GM19193 (cell line): Measurements from ENCODE around the gene PPP1R13B.

Experiments
- POLR2A ChIP-seq: IDR thresholded peaks from 4 replicates; pipeline ENCODE4 v1.6.1; 2011; ENCODE audit not compliant: insufficient read depth, insufficient read length; ENCODE audit errors: extremely low read depth

Gene PPP1R13B

DNA sequence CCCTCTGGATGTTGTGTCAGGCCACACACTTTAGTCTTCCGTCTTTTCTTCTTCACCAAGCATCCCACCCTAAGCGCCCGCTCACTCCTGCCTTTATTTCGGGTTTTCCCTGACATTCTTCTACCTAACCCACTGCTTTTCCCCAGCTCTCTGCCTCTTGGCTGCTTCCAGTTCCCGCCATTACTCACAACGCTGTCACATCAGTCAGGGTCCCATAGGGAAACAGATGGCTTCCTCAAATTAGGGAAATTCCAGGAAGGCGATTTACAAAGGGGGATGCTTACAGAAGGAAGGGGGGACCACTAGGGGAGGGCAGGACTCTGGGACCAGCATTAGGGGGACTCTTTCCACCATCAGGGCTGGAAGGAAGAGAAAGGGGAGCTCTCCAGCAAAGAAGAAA, 9.2 kb upstream of the PPP1R13B start:
- TF ChIP-seq POLR2A = no peak

DNA sequence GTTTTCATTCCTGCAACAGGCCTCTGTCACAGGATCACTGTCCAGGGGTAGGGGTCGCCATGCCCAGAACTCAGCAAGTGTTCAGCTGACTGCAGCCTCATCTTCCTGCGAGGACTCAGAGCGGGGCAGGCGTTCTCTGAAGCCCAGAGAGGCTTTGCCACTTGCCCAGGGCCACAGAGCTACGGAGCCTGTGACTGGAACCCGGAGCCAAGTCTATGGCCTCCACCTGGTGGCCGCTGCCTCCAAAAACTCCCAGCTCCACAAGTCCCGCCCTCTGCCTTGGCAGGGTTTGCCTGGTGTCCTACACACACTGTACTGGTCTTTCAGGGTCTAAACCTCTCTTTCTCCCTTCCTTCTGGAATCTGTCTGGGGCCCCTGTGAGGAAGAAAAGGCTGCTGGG, 8.7 kb upstream of the PPP1R13B start:
- no peak for TF ChIP-seq POLR2A

DNA sequence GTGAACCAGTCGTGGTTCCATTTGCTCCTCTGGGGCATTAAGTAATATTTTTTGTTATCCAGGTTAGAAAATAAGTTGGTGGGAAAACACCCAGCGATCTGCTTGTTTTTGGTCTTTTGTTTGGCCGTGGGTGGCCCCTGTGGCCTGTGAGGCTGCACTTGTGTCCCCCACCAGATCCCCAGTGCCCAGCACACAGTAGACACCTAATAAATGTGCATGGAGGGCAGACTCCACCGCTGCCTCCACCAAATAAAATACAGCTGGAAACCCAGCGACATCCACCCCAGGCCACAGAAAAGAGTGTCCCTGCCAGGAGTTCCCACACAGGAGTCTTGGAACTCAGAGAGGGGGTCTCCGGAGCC, 8.3 kb upstream of the PPP1R13B start:
- no peak for TF ChIP-seq POLR2A

DNA sequence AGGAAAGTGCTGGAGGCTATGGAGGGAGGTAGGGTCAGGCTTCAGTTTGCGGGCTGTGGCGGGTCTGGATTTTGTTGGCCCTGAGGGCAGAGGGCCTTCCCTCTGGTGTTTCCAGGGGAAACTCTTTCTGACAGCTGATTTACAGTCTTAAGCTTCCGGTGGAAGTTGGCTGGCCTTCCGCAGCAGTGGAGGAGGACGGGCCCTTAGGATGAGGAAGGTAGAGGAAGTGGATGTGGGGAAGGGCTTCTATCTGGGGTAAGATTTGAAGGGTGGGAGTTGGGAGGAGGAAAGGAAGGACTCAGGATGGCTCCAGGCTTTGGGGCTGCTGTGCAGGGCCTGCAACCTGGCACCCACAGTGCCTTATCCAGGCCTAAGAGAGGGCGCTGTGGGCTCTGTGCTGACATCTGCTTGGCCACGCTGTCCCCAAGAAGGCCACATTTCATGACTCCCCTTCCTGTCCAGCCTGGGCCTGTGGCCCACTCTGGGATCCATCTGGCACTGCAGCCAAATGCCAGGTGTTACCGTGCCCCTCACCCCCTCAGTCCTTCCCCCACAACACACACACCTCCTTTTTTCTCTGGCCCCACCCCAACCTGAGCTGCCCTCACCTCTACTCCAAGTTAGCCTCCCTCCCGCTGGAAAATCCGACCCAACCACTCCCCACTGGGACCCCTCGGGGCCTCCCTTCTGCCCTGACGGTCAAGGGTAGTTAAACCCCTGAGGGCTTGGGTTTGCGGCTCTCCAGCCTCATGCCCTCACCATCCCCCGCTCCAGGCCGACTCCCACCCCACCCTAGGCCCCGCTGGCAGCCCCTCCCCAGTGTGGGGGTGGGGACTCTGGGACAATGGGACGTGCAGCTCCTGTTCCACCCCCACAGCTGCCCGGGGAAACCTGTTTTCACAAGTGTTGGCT, 7.7 kb upstream of the PPP1R13B start:
- no peak for TF ChIP-seq POLR2A

DNA sequence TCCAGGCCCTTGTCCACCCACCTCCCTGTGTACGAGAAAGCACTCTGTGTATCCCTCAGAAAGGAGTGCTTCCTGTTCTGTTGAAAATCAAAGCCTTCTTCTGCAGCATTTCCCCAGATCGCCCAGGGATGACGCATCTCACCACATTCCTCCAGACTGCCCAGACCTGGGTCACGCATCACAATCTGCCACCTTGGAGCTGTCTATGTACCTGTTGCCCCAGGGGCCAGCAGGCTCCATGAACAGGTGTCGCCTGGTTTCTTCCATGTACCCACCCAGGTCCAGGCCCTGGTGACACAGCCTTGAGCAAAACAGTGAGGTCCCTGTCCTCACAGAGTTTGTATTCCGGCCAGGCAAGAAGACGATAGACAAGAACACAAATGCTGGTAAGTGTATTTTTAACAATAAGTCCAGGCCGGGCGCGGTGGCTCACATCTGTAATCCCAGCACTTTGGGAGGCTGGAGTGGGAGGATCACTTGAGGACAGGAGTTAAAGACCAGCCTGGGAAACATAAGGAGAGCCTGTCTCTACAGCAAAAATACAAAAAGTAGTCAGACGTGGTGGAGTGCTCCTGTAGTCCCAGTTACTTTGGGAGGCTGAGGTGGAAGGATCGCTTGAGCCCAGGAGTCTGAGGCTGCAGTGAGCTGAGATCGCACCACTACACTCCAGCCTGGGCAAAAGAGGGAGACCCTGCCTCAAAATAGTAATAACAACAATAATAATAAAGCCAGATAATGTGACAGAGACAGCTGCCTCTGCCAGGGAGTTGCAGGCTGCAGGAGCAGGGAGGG, 6.8 kb upstream of the PPP1R13B start:
- no peak for TF ChIP-seq POLR2A

DNA sequence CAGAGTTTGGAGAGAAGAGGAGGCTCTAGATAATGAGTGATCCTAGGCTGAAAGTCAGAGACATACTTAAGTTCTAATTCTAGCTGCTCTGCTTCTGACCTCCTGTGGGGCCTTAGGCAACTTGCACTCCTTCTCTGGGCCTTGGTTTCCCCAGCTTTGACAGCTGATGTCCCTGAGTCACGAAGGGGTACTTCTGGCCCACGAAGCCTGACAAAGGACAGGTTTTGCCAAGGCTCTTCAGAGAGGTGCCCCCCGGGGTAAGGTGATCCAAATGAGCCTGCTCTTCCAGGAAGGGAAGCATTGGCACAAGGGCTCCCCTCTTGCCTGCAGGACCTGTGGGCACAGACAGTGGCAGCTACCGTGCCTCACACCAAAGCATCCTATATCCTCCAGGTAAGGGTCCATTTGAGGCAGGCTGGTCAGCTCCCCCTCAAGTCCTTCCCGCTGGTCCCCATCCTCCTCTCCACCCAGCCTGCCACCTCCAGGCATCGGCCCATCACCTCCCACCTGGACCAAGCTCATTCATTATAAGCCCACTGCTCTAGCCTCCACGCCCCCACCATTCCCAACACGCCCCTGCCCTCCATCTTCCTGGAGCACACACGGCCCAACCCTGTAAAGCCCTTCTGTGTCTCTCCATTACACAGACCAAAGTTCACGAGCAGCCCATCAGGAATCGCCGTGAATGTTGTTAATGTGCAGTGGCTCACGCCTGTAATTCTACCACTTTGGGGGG, 1.9 kb upstream of the PPP1R13B start:
- no peak for TF ChIP-seq POLR2A

DNA sequence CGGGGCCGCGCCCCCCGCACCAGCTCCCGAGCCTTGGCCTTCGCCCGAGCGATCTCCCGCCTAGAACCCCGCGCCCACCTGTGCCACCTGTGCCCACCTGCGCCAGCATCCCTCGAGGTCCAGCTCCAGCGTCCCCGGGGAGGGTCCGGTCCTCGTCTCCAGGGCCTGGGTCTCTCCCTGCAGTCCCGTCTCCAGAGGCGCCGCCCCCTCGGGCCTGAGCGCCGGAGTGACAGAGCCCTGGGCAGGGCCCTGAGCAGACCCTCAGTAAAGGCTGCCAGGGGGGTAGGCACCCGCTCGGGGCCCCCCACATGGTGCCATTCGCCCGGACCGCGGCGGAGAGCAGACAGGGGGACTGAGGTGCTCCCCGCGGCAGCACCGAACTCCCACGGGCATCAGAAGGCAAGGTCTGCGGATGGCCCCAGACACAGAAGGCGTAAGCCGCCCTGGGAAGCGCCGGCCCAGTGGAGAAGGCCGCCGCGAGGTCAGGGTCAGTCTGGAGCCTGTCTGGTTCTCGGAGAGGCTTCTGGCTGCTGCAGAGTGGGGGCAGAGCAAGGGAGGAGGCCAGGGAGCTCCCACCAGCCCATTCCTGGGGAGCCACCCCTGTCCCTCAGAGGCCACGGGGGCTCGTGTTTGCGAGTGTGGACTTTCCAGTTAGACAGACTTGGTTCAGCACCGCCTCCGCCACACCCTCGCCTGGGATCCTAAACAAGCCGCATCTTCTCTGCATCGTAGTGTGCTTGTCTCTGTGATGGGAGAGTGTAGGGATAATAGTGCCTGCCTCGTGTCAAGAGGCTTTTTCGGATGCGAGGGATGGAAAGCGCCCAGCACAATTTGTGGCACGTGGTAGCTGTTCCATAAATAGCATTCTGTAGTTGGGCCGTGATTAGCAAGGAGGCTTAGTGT, 1.1 kb upstream of the PPP1R13B start:
- TF ChIP-seq POLR2A = no peak

DNA sequence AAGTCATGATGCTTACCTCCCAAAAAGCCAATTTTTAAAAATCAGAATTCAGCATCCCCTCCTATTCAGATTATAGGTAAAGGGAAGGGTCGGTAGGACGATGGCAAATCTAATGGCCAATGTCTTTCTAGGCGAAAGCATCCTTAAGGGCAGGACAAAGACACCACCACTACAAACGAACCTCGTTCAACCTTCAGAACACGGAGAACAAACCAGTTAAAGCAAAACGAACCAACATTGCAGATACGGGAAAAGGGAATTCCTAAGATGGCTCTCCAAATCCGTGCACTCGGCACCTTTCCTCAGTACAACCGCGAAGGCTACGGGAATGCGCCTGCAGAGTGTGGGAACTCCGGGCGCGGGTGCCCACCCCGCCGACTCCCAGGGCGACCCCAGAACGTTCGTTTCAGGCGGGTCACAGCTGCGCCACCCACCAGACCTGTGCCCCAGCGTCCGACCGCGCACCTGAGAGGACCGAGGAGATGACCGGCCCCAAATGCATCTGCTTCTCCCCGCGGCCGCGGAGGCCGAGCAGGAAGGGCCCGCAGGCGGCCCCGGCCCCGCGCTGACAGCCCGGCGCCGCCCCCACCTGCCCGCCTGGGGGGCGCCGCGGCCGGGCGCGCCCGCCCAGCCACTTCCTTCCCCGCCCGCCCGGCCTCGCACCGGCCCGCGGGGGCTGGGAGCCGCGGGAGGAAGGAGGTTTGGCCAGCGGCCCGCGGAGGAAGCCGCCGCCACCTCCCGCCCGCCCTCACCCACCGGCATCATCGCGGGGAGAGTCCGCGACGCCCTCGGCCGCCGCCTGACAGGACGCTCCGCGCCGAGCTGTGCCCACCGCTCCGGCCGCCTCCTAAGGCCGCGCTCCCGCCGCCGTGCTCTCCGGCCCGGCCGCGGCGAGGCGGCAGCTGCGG, 578 bp downstream of the PPP1R13B start:
- no peak for TF ChIP-seq POLR2A

DNA sequence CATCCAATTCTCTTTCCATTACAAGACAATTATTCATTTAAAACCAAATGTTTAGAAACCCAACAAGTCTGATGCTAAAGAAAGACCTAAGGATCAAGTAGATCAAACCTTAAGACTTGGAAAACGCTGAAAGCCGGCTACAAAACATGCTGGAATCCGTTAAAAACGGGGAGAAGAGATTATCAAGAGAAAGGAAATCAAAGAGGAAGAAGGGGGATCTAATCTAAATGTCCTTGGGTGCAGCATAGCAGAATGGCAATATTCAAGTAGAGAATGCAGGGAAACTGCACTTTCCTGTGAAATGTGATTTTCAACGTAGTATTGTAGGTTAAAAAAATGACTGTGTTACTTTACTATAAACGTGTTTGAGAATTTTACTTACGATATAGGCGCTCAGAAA, 1.3 kb downstream of the PPP1R13B start:
- no peak for TF ChIP-seq POLR2A

DNA sequence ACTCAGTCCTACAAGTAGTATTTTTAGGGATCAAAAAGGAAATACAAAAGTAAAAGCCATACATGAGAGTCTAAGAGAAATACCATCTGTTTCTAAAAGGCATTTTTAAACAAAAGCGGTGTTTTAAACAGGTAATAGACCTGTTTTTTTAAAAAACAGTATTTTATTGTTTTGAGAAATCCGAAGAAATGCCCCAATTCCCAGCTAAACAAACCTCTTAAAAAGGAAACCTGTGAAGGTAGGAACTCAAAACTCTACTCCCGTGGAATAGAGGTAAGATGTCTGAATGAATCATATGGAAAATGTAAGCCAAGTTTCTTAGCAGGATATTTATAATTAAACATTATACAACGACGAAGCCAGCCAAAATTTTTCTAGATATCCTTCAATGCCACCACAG, 2.0 kb downstream of the PPP1R13B start:
- TF ChIP-seq POLR2A = no peak

DNA sequence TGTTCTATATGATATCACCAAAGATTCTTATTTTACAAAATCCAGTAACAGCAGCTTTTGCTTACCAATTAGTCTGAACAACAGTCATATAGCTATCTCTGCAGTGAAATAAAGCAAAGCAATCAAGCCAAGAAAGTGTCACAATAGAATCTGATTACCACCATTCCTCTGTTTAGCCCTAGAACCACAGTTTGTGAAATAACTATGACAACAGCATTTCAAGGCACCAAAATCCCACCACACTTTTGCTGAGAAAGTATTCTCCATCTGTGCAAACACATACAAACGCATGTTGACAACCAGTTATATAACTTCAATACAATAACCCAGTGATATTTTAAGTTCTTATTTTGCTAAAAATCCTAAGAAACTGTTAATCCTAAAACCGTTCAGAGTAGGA, 7.4 kb downstream of the PPP1R13B start:
- no peak for TF ChIP-seq POLR2A

DNA sequence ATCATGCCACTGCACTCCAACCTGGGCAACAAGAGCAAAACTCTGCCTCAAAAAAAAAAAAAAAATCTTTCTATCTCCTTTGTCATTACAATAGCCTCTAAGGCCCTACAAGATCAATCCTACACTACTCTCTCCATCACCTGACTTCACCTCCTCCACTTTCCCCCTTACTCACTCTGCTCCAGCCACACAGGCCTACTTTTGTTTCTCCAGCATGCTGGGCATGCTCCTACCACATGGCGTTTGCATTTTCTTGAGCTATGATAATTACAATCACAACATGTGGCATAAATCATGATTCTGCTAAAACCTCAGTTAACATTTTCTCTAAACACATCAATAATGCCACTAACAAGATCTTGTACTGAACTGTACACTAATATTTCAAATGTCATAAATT, 7.8 kb downstream of the PPP1R13B start:
- no peak for TF ChIP-seq POLR2A

DNA sequence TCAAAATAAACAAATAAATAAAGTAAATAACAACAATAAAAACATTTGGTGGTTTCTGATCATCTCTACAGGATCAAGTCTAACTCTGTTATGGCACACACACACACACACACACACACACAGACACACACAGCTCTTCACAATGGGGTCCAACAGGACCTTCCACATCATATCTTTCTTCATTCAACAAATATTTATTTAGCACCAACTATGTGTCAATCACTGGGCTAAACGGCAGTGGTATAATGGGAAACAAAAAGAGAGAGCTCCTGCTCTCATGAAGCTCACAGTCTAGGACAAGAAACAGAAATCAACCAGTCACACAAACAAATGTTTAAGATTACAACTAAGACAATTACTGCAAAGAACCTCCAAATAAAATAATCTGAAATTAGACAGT, 9.3 kb downstream of the PPP1R13B start:
- no peak for TF ChIP-seq POLR2A

DNA sequence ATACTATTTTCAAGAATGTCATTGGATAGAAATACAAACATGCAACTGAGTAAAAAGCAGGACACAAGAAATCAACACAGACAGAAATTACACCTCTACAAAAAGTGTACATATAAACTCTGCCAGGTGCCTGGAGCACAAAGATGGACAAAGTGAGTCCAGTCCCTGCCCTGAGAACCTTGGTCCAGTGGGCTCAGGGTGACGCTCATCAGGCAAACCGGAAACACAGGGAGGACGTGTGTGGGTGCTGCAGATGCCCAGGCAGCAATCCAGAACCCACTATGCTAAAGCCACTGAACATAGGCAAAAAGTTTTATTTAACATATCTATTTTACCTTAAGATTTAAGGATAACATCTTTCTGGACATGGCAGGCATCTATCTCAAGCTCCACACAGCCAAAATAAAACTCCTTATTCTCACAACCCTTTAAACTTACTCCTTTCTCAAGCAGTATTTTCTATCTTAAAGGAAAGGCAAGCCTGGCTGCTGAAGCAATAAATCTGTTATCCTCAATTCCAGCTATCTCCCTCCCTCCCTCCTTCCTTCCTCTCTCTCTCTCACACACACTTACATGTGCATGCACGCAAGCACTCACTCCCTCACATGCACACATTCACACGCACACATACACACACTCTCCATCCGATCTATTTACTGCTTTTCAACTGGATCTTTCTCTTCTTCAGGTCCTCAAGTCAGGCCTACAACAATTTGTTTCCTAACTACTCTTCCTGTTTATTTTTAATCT, 10.2 kb downstream of the PPP1R13B start:
- TF ChIP-seq POLR2A = no peak
